ENCODE results near the gene NLRP7.
"Not testable (repeated sequence)": the region's sequence is repeated elsewhere in the genome, so short reads cannot be mapped to it uniquely, and the experiment has no call there.

The NLRP7 gene

DNA sequence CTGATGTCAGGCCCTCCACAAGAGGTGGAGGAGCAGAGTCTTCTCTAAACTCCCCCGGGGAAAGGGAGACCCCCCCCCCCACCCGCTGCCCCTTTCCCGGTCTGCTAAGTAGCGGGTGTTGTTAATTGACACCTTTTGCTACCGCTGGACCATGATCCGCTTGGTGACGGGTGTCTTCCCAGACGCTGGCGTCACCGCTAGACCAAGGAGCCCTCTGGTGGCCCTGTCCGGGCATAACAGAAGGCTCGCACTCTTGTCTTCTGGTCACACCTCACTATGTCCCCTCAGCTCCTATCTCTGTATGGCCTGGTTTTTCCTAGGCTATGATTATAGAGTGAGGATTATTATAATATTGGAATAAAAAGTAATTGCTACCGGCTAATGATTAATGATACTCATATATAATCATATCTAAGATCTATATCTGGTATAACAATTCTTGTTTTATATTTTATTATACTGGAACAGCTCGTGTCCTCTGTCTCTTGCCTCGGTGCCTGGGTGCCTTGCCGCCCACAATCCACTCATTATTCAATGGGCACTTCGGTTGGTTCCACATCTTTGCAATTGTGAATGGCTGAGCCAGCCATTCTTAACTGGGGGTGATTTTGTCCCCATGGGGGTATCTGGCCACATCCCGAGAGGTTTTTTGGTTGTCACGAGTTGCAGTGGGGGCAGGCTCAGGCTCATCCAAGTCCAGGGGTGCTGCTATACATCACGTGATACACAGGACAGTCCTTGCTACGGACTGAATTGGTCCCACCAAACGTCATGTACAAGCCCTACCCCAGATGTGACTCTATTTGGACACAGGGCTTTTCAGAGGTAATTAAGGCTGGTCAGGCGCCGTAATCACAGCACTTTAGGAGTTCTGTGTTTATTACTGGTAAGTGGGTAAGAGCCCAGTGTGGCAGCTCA, 27.4 kb downstream of the NLRP7 start:
- not testable (repeated sequence) for DNase-seq (ENCODE audit: low spot score)

DNA sequence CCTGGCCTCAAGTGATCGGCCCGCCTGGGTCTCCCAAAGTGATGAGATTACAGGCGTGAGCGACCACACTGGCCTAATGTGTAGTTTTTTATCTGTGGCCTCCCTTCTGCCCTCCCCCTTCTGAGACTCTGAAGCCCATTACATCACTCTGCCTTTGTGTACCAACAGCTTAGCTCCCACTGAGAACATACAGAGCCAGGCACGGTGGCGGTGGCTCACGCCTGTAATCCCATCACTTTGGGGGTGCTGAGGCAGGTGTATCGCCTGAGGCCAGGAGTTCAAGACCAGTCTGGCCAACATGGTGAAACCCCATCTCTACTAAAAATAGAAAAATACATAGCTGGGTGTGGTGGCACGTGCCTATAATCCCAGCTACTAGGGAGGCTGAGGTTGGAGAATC, 28.8 kb downstream of the NLRP7 start:
- DNase-seq (ENCODE audit: low spot score) = no peak

DNA sequence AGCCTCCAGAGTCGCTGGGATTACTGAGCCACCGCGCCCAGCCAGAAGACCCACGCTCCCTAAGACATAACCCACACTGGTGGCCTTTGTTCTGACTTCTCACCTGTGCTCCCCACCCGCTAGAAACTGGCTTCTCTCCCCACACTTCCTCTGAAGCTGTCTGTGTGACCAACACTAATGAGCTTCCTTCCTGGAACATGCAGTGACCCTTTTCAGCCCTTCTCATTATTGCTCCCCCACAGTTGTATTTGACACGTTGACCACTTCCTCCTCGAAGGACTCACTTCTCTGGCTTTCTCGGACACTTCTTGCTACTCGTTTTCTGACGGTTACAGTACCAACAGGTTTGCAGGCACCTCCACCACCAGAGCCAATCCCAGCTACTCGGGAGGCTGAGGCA, 30.5 kb downstream of the NLRP7 start:
- DNase-seq (ENCODE audit: low spot score) = no peak

DNA sequence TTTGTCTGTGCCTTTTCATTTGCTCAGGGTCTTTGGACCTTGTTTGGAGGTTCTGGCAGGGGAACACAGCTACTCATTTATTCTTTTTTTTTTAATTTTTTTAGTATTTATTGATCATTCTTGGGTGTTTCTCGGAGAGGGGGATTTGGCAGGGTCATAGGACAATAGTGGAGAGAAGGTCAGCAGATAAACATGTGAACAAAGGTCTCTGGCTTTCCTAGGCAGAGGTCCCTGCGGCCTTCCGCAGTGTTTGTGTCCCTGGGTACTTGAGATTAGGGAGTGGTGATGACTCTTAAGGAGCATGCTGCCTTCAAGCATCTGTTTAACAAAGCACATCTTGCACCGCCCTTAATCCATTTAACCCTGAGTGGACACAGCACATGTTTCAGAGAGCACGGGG, 39.4 kb downstream of the NLRP7 start:
- not testable (repeated sequence) for DNase-seq (ENCODE audit: low spot score)

DNA sequence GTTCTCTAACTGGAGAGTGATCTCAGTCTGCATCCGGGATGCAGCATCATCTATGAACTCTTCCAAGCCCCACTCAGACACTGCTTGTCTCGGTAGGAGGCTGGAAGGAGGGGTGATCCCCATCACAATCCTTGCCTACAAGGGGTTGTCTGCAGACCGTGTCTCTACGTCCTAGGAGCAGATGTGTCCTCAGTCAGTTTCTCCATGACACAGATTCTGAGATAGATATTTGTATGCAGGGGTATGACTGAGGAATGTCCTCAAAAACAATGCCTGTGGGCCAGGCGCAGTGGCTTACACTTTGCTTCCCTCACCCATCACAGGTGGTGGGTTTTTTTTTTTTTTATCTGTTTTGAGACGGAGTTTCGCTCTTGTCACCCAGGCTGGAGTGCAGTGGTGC, 40.5 kb downstream of the NLRP7 start:
- DNase-seq (ENCODE audit: low spot score) = no peak

DNA sequence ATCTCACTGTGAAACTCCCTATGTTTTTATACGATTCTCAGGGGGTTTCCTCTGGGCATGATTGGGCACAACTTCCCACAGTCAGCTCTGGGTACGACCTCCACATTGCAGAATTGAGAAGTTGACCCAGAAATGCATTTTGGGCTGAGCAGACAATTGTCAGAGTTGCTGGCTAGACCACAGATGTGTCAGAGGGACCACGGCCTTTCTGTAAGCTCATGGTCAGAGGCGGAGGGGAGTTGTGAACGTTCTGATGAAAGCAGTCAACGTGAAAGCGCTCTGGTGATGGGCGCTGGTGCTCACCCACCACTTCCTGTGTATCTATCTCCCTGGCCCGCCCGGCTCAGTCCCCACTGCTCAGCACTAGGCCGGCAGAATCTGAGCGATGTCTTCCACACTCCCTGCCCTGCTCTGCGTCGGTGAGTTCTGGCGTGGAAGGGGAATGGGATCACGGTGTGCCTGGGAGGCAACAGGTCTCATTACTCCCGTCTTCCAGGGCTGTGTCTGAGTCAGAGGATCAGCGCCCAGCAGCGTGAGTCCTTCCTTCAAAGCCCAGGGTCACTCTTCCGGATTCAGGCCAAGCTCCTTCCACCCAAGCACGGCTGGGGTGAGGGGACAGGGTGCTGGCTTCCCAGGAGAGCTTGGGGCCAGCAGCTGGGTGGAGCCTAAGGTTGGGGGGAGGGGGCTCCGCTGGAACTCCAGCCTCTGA, 41.4 kb downstream of the NLRP7 start, which contains the start of gene NCR1:
NCR1 (plus strand) TSS at position 346 of the 709 bp plus-strand sequence; CDS start at position 386, 40 bp downstream.
- no peak for DNase-seq (ENCODE audit: low spot score)

DNA sequence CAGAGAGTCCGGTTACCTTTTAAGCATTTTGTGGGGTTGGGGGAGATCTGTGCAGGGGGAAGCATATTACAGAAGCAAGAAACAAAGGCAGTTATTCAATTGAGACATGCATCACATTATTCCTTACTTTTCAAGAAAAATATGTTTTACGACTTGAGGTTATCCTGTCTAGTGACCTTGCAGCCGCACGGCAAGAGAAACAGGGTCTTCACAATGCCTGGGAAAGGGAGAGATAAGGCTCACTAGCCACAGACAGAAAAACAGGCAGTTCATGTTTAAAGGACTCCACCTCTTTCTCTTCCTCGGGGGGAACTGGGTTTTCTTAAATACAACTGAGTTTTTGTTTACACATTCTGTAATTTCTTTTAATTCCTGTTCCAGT, 41.9 kb downstream of the NLRP7 start:
- DNase-seq (ENCODE audit: low spot score) = no peak

DNA sequence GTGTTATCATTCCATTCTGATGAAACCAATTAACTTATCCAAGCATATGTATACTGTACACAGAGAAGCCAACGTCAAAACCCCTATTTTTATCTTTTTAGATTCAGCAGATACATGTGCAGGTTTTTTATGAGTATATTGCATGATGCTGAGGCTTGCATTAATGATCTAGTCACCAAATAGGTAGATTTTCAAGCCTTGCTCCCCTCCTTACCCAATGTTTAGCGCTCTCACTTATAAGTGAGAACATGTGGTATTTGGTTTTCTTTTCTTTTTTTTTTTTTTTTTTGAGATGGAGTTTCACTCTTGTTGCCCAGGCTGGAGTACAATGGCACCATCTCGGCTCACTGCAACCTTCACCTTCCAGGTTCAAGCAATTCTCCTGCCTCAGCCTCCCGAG, 43.1 kb downstream of the NLRP7 start:
- DNase-seq (ENCODE audit: low spot score) = not testable (repeated sequence)

DNA sequence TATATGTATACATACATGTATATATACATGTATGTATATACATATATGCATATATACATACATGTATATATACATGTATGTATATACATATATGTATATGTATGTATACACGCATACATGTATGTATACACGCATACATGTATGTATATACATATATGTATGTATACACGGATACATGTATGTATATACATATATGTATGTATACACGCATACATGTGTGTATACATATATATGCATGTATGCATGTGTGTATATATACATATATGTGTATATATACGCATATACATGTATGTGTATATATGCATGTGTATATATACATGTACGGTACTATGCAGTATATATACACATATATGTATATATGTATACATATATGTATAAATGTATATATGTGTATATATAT, 44.0 kb downstream of the NLRP7 start:
- DNase-seq (ENCODE audit: low spot score) = no peak

DNA sequence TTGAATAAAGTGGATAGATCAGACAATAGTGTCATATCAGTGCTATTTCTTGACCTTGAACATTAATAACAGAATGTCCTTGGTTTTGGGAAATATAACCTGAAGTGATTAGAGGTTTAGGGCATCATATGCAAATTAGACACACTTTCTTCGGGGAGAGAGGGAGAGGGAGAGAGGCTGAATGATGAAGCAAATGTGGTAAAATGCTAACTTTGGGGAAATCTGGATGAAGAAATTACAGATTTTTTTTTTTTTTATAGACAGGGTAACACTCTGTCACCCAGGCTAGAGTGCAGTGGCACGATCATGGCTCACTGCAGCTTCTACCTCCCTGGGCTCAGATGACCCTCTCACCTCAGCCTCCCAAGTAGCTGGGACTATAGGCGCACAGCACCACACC, 45.3 kb downstream of the NLRP7 start:
- no peak for DNase-seq (ENCODE audit: low spot score)

DNA sequence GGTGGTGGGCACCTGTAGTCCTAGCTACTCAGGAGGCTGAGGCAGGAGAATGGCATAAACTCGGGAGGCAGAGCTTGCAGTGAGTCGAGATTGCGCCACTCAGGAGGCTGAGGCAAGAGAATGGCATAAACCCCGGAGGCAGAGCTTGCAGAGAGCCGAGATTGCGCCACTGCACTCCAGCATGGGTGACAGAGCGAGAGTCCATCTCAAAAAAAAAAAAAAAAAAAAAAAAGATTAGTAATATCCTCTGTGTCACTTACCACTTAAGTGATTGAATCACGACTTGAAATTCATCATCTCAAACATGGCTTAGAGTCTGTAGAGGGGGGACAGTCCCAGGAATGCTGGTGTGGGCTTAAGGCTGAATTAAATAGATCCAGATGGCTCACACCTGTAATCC, 46.2 kb downstream of the NLRP7 start:
- not testable (repeated sequence) for DNase-seq (ENCODE audit: low spot score)

DNA sequence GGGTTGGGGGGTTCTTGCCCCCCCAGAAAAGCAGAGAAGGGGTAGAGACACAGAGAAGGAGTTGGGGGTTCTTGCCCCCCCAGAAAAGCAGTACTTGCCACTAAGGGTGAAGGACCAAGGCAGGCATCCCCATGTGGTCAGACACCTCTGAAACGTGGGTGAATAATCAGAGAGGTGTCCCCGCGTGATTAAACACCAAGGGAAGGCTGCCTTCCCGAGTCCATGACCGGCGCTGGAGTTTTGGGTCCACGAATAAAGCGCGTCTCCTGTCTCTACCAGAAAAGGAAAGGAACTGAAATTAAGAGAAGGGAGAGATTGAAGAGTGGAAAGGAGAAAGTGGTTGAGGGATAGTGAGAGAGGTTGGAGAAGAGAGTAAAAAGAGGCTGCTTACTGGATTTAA, 47.7 kb downstream of the NLRP7 start:
- not testable (repeated sequence) for DNase-seq (ENCODE audit: low spot score)

DNA sequence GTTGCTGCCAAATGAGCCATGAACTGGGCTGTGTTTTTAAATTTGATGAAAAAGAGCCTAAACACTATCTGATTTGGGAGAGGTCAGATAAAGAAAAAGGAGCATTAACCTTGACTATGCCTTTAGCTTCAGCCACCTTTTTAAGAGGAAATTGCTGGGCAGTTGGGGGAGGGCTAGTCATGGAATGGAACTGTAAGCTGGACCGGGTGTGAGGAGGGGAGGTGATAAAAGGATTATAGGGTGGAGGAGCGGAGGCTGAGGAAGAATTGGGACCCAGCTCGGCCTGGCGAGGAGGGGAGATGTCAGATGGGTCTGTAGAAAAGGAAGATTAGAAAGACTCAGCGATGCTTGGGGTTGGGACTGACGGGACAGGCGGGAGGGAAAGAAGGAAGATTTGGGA, 48.6 kb downstream of the NLRP7 start:
- DNase-seq (ENCODE audit: low spot score) = not testable (repeated sequence)

DNA sequence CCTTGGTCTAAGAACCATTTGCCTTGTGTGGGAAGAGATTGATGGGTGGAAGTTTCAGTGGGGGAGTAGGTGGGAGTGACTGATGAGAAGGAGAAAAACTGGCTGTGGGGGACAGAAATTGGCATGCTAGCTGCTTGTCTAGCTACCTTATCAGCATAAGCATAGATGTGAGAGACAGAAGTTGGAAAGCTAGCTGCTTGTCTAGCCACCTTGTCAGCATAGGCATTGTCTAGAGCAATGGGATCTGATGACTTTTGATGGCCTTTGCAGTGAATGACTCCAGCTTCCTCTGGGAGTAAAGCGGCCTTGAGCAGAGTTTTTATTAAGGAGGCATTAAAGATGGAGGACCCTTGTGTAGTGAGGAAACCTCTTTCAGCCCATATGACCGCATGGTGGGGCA, 51.3 kb downstream of the NLRP7 start:
- DNase-seq (ENCODE audit: low spot score) = no peak

DNA sequence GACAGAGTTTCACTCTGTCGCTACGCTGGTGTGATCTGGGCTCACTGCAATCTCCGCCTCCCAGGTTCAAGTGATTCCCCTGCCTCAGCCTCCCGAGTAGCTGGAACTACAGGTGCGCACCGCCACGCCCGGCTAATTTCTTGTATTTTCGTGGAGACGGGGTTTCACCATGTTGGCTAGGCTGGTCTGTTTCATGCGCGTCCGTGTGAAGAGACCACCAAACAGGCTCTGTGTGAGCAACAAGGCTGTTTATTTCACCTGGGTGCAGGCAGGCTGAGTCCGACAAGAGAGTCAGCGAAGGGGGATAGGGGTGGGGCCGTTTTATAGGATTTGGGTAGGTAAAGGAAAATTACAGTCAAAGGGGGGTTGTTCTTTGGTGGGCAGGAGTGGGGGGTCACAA, 53.2 kb downstream of the NLRP7 start:
- not testable (repeated sequence) for DNase-seq (ENCODE audit: low spot score)

DNA sequence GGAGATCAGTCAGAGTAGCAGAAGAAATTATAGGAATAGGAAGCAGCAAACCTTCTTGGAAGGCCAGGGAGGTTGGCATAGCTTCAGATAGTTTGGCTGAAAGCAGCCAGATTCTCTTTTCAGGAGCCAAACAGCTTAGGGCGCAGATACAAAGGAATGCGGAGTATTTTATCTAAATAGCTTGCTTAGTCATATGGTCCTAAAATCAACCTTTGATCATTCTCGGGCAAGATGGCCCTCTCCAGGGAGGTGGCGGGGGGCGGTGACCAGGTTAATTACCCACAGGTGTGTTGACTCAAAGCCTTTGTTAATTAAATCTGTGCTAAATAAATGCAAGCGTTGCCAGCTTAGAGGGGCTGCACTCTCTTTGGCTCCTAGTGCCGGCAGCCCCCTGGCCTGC, 53.9 kb downstream of the NLRP7 start:
- no peak for DNase-seq (ENCODE audit: low spot score)

DNA sequence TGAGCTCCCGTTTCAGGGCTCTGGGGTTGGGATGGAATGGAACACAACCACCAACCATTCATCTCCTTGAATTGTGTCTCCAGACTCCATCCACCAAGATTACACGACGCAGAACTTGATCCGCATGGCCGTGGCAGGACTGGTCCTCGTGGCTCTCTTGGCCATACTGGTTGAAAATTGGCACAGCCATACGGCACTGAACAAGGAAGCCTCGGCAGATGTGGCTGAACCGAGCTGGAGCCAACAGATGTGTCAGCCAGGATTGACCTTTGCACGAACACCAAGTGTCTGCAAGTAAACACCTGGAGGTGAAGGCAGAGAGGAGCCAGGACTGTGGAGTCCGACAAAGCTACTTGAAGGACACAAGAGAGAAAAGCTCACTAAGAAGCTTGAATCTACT, 57.8 kb downstream of the NLRP7 start:
- no peak for DNase-seq (ENCODE audit: low spot score)

DNA sequence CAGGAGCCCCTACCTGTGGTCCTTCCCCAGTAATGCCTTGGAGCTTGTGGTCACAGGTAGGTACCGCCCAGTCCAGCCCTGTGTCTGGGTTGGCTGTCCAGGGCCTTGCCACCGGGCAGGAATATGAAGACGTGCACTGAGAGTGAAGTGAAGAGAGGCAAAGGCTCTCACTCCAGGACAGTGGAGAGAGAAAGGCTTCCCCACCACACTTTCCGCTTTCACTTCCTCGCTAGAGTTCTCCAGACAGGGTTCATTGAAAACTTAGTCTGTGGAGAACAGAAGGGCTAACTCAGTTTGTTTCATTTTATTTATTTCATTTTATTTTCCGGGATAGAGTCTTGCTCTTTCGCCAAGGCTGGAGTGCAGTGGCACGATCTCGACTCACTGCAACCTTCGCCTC, 59.1 kb downstream of the NLRP7 start:
- no peak for DNase-seq (ENCODE audit: low spot score)

DNA sequence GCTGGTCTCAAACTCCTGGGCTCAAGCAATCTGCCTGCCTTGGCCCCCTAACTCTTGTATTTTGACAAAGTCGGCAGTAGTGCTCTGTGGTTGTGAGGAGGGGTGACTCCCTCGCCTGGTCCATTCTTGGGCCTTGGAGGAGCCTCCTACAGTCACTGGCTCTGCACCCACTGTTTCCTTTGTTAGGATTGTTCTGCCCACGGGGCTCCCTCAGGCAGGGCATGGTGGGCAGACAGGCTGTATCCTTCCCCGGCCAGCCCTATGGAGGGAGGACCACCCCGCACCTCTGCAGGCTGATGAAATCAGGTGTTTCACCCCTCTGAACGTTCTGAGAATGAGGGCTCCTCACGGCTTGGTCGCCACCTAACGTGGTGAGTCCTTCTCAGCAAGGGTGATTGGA, 64.1 kb downstream of the NLRP7 start:
- no peak for DNase-seq (ENCODE audit: low spot score)

DNA sequence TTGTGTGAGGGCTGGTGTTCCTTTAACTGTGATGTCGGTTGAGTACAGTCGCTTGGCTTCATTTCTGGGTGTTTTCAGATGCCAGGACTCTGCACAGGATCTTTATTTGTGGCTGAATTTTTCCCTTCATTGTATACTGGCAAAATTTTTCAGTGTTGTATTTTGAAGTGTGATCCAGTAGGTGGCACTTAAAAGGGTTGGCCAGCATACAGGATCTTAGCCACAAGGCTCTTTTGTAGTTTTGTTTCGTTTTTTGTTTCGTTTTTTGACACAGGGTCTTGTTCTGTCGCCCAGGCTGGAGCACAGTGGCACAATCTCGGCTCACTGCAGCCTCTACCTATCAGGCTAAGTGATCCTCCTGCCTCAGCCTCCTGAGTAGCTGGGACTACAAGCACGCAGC, 64.6 kb downstream of the NLRP7 start:
- no peak for DNase-seq (ENCODE audit: low spot score)

DNA sequence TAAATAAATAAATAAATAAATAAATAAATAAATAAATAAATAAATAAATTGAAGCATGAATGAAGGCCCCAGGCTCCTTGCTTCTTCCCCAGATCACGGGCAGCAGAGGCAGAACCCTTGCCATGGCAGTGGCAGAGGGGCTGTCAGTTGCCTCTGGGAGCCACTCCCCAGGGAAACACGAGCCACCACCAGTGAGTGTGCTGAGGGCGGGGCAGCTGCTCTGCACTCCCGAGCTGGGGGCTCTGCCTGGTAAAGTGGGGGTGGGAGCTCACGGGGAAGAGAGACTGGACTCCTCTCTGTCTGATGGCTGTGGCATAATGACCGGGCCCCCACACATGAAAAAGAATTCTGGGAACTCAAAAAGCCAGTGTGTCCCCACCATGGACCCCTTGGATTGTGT, 65.4 kb downstream of the NLRP7 start:
- no peak for DNase-seq (ENCODE audit: low spot score)

DNA sequence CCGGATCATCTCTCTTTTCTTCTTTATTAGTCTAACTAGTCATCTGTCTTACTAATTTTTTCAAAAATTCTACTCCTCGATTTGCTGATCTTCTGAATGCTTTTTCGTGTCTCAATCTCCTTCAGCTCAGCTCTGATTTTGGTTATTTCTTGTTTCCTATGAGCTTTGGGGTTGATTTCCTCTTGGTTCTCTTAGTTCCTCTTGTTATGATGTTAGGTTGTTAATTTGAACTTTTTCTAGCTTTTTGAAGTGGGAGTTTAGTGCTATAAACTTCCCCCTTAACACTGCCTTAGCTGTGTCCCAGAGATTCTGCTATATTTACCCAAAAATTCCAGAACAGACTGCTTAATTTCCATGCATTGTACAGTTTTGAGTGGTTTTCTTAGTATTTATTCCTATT, 69.9 kb downstream of the NLRP7 start:
- DNase-seq (ENCODE audit: low spot score) = no peak

DNA sequence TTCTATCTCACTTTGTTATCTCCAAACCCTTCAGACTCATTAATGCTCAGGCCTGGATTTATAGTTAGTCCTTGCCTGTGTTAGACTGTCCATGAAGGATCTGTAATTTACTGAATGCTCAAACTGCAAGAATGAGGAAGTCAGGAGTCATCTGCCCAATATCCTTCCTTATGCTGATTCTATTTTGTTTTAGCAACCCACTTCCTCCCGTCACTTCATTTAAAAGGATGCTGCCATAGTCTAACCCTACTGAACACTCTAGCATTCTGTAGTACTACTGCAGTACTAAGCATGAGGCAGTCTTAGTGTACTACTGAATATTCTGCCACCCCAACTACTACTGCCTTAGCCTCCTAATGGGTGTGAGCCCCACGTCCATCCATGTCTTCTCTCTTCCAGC, 71.8 kb downstream of the NLRP7 start:
- no peak for DNase-seq (ENCODE audit: low spot score)

All from ecto neural progenitor cell (in vitro differentiated cells).